Memory B cell (primary cell): ENCODE data around the gene ACACA.

ENCODE experiments used
- ATAC-seq: fragments of 150-1000 bp; cut with Tn5 transposase; 2 replicates; pipeline ENCODE4 v1.10.0; 2021; ENCODE audit warnings: low read depth, mild to moderate bottlenecking, moderate library complexity
- DNase-seq, 2 donors: peaks; one replicate each; pipeline ENCODE4 v3.0.0; 2022; ENCODE audit warnings: low spot score in 2 of 2
- H3K27ac Mint-ChIP-seq: one replicate; pipeline ENCODE4 v1.8.0; 2022; ENCODE audit warnings: mild to moderate bottlenecking, moderate library complexity, mixed read lengths
- H3K27me3 Mint-ChIP-seq: one replicate; pipeline ENCODE4 v1.8.0; 2022; ENCODE audit warnings: mixed read lengths
- H3K36me3 Mint-ChIP-seq: one replicate; pipeline ENCODE4 v1.8.0; 2022; ENCODE audit warnings: mild to moderate bottlenecking, mixed read lengths
- H3K4me1 Mint-ChIP-seq: one replicate; pipeline ENCODE4 v1.8.0; 2022; ENCODE audit warnings: mixed read lengths
- H3K4me3 Mint-ChIP-seq: one replicate; pipeline ENCODE4 v1.8.0; 2022; ENCODE audit warnings: mild to moderate bottlenecking, moderate library complexity, mixed read lengths
- H3K9me3 Mint-ChIP-seq: one replicate; pipeline ENCODE4 v1.8.0; 2022; ENCODE audit warnings: mixed read lengths

ACACA gene

DNA sequence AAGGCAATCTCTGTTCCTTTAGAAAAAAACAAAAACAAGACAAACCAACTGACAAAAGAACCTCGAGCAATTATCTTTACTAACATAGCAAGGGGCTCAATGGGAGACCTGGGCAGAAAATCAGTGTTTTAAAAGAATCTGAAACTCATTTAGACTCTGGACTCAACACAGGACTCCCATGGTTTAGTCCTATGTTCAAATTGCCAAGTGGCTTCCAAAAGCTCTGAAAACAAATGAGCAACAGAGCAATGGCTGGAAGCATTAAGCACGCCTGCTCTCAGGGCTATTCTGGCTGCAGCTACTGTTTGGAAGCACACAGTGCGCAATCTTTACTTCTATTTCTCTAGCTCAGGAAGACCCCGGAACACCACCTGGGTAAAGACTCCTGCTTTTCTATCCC is 295.9 kb downstream of the ACACA start:
- Mint-ChIP-seq H3K4me1 (no peaks in the 10 kb centered on the region), H3K36me3 (peaks cover 31% of the 10 kb centered on the region), H3K27ac (no peak overlapping the region), H3K4me3 (no peak overlapping the region), H3K9me3 (no peaks in the 10 kb centered on the region), H3K27me3 (no peaks in the 10 kb centered on the region)
- DNase-seq (no peak), ATAC-seq (no peak)

DNA sequence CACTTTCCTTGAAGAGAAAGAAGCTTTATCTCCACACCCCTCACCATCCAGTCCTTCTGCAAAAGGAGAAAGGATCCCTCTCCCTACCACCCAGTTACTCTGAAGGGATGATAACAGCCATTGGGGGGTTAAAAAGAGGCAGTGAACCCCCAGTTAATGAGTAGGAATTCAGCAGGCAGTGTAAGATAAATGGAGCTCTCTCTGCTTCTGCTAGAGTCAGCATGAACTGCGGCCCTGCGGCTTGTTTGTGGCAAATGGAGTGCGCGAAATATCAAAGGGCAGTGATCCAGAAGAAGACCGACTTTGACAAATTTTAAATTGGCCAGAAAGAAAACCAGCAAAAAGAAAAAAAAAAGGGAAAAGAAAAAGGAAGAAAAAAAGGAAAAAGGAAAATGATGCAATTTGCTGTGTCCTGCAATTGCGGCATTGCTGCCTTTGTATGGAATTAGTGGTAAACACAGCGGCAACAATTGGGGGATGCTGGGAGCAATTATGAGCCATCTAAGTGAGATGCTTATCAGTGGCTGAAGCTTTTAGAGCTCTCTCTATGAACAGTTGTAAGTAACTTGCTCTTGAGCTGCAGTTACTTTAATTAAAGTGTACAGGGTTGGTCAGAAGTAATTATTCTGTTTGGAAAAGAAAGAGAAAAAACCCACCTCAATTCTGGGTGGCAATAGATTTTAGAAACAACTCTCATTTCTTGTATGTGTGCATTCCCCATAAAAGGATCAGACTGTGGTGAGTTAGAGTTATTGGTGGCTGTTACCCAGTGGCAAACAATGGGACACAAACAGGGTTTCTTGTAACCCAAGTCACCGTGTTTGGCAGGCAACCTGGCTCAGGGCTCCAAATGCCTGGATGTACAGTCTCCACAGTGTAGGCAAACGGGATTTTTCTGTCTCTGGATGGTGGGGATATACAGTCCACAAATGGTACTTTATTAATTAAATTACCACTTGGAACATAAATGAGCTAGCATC is 296.6 kb downstream of the ACACA start:
- peaks cover 31% of the 10 kb centered on the region for H3K36me3 Mint-ChIP-seq

DNA sequence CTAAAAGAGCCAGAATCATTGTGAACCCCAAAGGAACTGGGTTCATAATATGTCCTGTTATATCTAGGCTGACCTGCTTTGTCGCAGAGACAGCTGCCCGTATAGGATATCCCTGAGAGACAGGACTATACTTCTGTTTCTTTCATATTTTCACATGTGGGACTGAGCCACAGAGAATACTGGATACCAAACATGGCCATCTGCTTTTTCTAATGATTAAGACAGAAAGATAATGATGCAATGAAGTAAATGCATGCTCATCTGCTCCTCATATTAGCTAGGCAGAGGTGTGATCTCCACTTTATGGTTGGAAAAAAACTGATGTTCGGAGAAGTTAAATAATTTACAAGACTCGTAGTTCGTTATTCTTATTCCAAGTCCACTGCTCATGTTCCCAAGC is 297.5 kb downstream of the ACACA start:
- Mint-ChIP-seq H3K27ac (no peak overlapping the region), H3K36me3 (peaks cover 31% of the 10 kb centered on the region), H3K4me1 (no peaks in the 10 kb centered on the region), H3K9me3 (no peaks in the 10 kb centered on the region), H3K4me3 (no peak overlapping the region), H3K27me3 (no peaks in the 10 kb centered on the region)
- ATAC-seq (no peak), DNase-seq (no peak)

More for the DNA sequence above, 296.6 kb downstream of the ACACA start:
- ATAC-seq = no peak
- Mint-ChIP-seq H3K27me3 (no peaks in the 10 kb centered on the region), H3K9me3 (no peaks in the 10 kb centered on the region), H3K4me1 (no peaks in the 10 kb centered on the region), H3K27ac (no peak overlapping the region), H3K4me3 (no peak overlapping the region)
- DNase-seq = no peak

DNA sequence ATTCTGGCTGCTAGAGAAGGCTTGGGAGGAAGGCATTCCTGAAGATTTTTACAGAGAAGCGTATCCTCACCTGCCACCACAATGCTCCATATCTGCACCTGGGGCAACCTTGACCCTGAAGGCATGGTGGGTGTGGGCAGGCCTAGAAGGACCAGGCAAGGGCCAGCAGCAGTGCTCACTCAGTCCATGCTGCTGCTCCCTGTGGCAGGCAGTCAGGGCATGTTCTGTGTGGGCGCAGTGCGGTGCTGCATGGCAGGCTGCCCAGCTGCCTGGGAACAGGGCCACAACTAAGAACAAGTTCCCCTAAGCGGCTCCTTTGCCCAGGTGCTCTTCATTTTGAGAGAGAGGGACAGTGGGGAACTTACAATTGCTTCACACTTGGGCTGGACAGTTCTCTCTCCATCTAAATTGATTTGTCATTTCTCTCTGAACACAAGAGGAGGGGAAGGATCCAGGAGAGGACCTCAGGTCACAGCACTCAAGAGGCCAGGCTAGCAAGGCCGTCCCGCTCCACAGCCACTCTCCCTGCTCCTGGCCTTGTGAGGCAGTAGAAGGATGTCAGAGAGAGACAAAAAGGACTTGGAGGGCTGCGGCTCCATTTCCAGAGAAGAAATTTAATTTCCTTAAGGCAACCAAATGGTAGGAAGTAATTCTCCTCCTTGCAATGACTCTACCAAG is 299.1 kb downstream of the ACACA start:
- no peak for DNase-seq
- Mint-ChIP-seq H3K4me1 (no peaks in the 10 kb centered on the region), H3K27me3 (no peaks in the 10 kb centered on the region), H3K4me3 (no peak overlapping the region), H3K9me3 (no peaks in the 10 kb centered on the region), H3K27ac (no peak overlapping the region), H3K36me3 (peaks cover 27% of the 10 kb centered on the region)
- ATAC-seq = no peak

DNA sequence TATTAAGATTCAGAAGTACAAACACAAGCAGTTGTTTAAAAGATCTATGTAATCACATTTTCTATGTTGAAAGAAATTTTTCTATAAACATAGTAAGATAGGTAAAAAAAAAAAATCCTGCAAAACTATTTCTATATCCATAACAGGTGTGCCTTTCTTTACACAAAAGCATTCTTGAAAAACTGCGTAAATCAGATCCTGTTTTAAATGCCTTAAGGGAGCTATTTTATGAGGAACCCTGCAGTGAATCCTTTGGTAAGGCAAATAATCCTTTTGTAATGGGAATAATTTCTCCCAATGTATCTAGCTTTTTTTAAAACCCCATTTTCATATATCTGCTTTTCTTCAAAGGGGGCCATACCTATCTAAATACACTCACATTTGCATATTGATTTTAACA is 300.6 kb downstream of the ACACA start:
- H3K27me3 Mint-ChIP-seq = no peaks in the 10 kb centered on the region
- H3K4me3 Mint-ChIP-seq = no peak overlapping the region
- H3K9me3 Mint-ChIP-seq = no peaks in the 10 kb centered on the region
- no peak for DNase-seq
- no peak overlapping the region for H3K27ac Mint-ChIP-seq
- ATAC-seq = no peak
- H3K4me1 Mint-ChIP-seq = no peaks in the 10 kb centered on the region
- H3K36me3 Mint-ChIP-seq = peaks cover 17% of the 10 kb centered on the region

DNA sequence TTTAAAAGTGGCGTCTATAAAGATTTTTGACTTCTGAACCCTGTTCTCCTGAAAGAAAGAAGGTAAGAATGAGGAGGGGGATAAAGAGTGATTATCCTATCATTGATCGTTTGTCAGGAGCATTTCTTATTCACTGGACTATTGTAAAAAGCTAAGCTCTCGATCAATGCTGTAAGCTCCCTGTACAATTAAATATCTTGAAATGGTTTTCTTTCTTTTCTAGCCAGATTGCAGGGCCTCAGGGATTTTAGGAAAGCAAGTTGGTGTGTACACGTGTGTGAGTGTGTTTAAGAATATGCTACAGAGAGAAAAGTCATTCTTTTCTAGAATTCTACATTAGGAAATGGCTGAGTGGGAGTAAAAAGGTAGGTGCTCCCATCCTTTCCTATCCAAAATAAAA is 303.4 kb downstream of the ACACA start:
- DNase-seq = no peak
- Mint-ChIP-seq H3K27ac (no peak overlapping the region), H3K4me3 (no peak overlapping the region), H3K36me3 (peaks cover 12% of the 10 kb centered on the region), H3K9me3 (no peaks in the 10 kb centered on the region), H3K4me1 (no peaks in the 10 kb centered on the region), H3K27me3 (no peaks in the 10 kb centered on the region)
- ATAC-seq = no peak

DNA sequence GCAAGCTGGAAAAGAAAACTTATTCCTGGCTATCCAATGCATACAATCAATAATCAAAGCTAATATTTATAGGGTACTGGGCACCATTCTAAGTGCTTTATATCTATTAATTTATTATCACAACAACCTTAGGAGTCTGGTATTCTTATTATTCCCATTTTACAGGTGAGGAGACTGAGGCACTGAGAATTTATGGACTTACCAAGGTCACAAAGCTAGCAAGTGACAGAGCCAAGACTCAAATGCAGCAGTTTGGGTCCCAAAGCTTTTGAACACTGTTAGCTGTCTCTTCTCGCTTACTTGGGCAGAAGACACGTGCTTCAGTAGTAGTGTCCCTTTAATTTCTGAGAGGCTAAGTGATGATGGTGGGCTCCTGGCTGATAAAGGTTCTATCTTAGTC is 305.3 kb downstream of the ACACA start:
- no peak for ATAC-seq
- peaks cover 25% of the 10 kb centered on the region for H3K36me3 Mint-ChIP-seq

DNA sequence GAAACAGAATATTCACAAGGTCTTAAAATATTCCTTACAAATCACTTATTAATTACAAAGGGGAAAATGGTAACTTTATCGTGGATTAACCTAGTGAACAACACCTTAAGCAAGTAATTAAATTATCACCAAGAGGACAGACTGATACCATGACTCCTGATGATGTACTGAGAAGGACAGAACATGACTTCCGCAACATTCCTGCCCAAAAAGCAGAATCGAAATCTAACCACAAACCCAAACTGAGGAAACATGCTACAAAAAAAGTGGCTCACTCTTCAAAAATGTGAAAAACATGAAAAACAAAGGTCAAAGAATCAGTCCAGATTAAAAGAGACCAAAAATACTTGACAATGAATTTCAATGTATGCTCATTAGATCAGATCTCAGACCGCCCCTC is 306.4 kb downstream of the ACACA start:
- no peak overlapping the region for H3K27ac Mint-ChIP-seq
- H3K9me3 Mint-ChIP-seq = no peaks in the 10 kb centered on the region
- no peak overlapping the region for H3K4me3 Mint-ChIP-seq
- DNase-seq (no peak), ATAC-seq (no peak)
- H3K27me3 Mint-ChIP-seq = no peaks in the 10 kb centered on the region
- peaks cover 30% of the 10 kb centered on the region for H3K36me3 Mint-ChIP-seq
- H3K4me1 Mint-ChIP-seq = no peaks in the 10 kb centered on the region

More for the DNA sequence above, 305.3 kb downstream of the ACACA start:
- H3K4me3 Mint-ChIP-seq = no peak overlapping the region
- no peaks in the 10 kb centered on the region for H3K27me3 Mint-ChIP-seq
- no peaks in the 10 kb centered on the region for H3K4me1 Mint-ChIP-seq
- H3K27ac Mint-ChIP-seq = no peak overlapping the region
- H3K9me3 Mint-ChIP-seq = no peaks in the 10 kb centered on the region
- DNase-seq = no peak

DNA sequence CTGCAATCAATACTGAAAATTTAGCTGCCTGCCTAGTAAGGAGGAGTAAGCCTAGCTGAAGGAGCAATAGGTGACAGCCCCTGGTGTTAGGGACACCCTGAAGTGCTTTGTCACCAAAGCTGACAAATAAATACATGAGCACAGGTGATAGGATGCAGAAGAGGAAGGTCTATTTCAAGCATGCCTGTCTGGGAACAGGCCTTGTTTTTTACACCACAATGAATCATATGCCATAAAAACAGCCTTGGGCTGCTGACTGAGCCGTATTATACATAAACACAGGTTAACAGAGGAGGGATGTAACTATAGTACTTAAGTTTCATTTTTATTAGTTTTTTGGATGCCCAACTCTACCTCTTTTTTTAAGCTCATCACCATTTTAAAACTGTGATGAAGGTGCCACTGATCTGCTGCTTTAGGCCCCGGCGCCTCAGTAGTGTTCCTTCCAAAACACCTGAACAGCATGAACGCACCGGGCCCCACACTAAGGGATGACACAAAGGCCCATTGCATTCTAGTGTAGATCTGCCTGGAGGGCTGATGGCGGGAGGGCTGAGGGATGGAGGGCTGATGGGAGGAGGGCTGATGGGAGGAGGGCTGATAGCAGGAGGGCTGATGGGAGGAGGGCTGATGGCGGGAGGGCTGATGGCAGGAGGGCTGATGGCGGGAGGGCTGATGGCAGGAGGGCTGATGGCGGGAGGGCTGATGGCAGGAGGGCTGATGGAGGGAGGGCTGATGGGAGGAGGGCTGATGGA is 307.5 kb downstream of the ACACA start:
- Mint-ChIP-seq H3K27me3 (no peaks in the 10 kb centered on the region), H3K4me1 (no peaks in the 10 kb centered on the region), H3K36me3 (peaks cover 35% of the 10 kb centered on the region), H3K4me3 (no peak overlapping the region), H3K9me3 (no peaks in the 10 kb centered on the region), H3K27ac (peak overlapping the region; percentile 38)
- ATAC-seq = no peak
- DNase-seq = no peak

DNA sequence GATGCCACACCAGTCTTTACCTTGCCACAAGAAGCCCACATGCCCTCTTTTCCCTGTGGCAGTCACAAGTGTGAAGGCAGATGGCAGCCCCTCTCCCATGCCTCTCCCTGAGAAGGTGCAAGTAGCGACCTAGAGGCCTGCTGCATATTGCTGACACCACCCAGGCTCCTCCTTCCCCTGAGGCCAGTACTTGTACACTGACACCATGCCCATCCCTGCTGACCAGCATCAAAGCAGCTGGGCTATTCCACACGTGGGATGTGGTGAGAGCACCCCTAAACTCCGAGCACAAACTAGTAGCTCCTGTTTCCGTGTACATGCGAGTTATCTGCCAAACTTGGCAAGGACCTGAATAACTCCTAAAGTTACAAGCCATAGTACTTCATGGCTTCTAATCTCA is 308.5 kb downstream of the ACACA start:
- Mint-ChIP-seq H3K27ac (peak overlapping the region; percentile 48), H3K36me3 (peaks cover 38% of the 10 kb centered on the region), H3K9me3 (no peaks in the 10 kb centered on the region), H3K27me3 (no peaks in the 10 kb centered on the region), H3K4me3 (no peak overlapping the region), H3K4me1 (no peaks in the 10 kb centered on the region)
- no peak for DNase-seq
- no peak for ATAC-seq

DNA sequence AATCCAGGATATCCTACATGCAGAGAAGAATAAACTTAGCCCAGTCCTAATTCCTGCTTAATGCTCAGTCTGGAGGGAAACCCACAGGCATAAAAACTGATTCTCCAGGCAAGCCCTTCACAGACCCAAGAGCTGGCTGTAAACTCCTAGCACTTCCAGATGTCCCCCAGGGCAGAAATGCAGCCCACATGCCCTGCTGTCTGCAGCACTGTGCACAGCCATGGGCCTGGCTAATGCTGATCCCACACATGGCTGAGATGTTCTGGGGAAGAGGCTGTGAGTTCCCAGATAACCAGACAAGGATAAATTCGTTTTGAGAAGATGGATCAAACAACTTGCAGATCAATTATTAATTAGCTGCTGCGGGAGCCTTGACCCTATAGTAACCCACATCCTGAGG is 309.5 kb downstream of the ACACA start:
- Mint-ChIP-seq H3K9me3 (no peaks in the 10 kb centered on the region), H3K27ac (no peak overlapping the region), H3K4me3 (no peak overlapping the region), H3K4me1 (no peaks in the 10 kb centered on the region), H3K27me3 (no peaks in the 10 kb centered on the region), H3K36me3 (peaks cover 41% of the 10 kb centered on the region)
- ATAC-seq (no peak), DNase-seq (no peak)

DNA sequence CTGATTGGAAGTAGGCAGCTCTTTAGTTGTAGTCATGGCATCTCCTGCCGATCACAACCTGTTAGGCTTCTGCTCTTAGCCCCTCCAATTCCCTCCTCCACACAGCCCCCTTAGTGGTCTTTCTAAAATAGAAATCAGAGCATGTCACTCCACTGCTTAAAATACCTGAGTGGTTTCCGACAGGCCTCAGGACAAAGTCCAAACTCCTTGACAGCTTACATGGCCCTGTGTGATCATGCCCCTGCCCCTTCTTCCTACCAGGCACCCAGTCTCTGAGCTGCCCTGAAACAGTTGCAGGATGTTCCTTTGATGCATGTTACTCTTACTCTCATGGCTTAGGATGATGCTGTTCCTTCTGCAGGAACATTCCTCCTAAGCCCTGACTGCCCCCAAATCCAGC is 310.6 kb downstream of the ACACA start:
- DNase-seq = no peak
- H3K4me1 Mint-ChIP-seq = no peaks in the 10 kb centered on the region
- no peaks in the 10 kb centered on the region for H3K27me3 Mint-ChIP-seq
- no peak overlapping the region for H3K4me3 Mint-ChIP-seq
- no peak for ATAC-seq
- peaks cover 38% of the 10 kb centered on the region for H3K36me3 Mint-ChIP-seq
- no peaks in the 10 kb centered on the region for H3K9me3 Mint-ChIP-seq
- no peak overlapping the region for H3K27ac Mint-ChIP-seq

DNA sequence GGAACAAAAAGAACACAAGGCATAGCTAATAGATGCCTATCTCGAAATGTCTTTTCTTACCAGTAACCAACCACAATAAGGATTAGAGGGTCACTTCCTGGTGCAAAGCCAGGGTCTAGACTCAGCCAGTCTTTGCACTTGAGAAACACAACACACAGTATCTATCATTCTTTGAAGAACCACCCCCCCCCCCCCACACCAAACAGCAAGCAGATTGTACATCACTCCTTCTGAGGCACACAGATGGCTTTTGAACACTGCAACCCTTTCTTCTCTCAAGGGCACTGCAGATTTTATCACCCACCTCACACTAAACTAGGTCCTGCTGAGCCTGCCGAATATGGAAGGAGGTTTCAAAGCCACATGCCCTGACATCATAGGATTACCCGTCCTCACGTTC is 312.2 kb downstream of the ACACA start:
- Mint-ChIP-seq H3K4me1 (peaks cover 3% of the 10 kb centered on the region), H3K4me3 (no peak overlapping the region), H3K36me3 (peaks cover 38% of the 10 kb centered on the region), H3K27ac (no peak overlapping the region), H3K9me3 (no peaks in the 10 kb centered on the region), H3K27me3 (no peaks in the 10 kb centered on the region)
- DNase-seq (no peak), ATAC-seq (no peak)

DNA sequence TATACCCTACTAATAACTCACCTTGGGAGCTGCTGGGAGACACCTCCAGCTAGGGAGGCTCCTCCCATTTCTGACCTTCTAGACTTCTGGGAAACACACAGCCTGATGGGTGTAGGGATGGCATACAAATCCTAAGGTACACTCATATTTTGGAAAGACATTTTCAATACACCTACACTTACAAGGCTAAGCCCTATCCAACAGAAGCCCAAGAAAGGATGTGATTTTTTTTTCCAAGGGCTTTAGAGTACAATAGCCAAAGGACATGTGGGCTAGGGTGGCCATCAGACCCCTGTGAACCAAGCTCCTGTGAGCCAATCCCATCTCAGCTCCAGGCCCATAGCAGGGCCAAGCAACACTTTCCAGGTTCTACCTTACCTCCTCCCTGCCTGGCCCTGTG is 313.9 kb downstream of the ACACA start:
- Mint-ChIP-seq H3K27ac (no peak overlapping the region), H3K36me3 (peaks cover 30% of the 10 kb centered on the region), H3K9me3 (no peaks in the 10 kb centered on the region), H3K4me3 (no peak overlapping the region), H3K27me3 (no peaks in the 10 kb centered on the region), H3K4me1 (peaks cover 3% of the 10 kb centered on the region)
- DNase-seq (no peak), ATAC-seq (no peak)
